Measurements from ENCODE around the gene DLGAP4.

GRCh38 chr20:36374995-36375394, 68.9 kb downstream of the DLGAP4 start:
- no peak for TF ChIP-seq CTCF (IDR thresholded peaks at IDR 0.05; ENCODE audit: insufficient read depth, low read length)
- no peak for TF ChIP-seq POLR2AphosphoS5 (IDR thresholded peaks at IDR 0.05; ENCODE audit: low read depth)
